ENCODE measurements around the gene CTRB2. TPM values are rescaled to one million over a fixed set of nuclear protein-coding genes. Genes with fewer than 3 reads are reported as not detected.

Gene CTRB2
- total and polyA plus RNA-seq, 2 of the 8 experiments (the other 6 are each of a cell fraction or from before 2014, with no cell fraction given): not detected

- TF ChIP-seq KDM4A (IDR thresholded peaks at IDR 0.05; ENCODE audit: low read depth, low read length, severe bottlenecking) (peak; percentile 58), SIRT6 (IDR thresholded peaks at IDR 0.05; ENCODE audit: low read length) (no peak)
- Histone ChIP-seq H4K8ac (ENCODE audit: extremely low read depth, insufficient read depth, low read length) (peak overlapping the region; percentile 7), H3K27ac (ENCODE audit: low read depth, low read length) (peak overlapping the region; percentile 49; the same call in 1 of the 2 replicates), H2BK15ac (ENCODE audit: low read length) (no peak overlapping the region), H3K9me3 (ENCODE audit: insufficient read depth in 2 of 2, low read depth in 1 of 2, low read length in 1 of 2) (no peaks in the 10 kb centered on the region), H3K4me1 (replicated peaks in 1 of 4; ENCODE audit: control insufficient read depth in 3 of 4, insufficient read depth in 4 of 4, low read length in 3 of 4) (peaks cover 13 to 73% (median 62%) of the 10 kb centered on the region in 4 experiments), H4K5ac (ENCODE audit: insufficient read length, low read depth, low read length) (no peak overlapping the region), H3K79me2 (ENCODE audit: control insufficient read depth in 1 of 2, insufficient read depth in 2 of 2, low read length in 2 of 2) (peaks cover 27 to 81% of the 10 kb centered on the region in 2 experiments), H2BK20ac (ENCODE audit: low read length) (no peak overlapping the region), H2AK5ac (ENCODE audit: low read depth, low read length) (no peak overlapping the region), H2BK120ac (replicated peaks; ENCODE audit: low read depth, low read length) (no peak overlapping the region), H2BK12ac (ENCODE audit: low read depth, low read length) (no peak overlapping the region), H3K23ac (ENCODE audit: insufficient read length) (no peak overlapping the region), H3K4me3 (ENCODE audit: extremely low read depth in 1 of 4, insufficient read depth in 2 of 4, low read depth in 3 of 4, low read length in 4 of 4) (peak overlapping the region; percentile 64 to 87 (median 68)), H3K56ac (replicated peaks; ENCODE audit: insufficient read length, low read depth, low read length) (peak overlapping the region; percentile 33), H3K36me3 (ENCODE audit: control insufficient read depth in 2 of 4, insufficient read depth in 4 of 4, low read length in 3 of 4) (no peaks in the 10 kb centered on the region), H3K27me3 (replicated peaks in 1 of 4; ENCODE audit: control insufficient read depth in 3 of 4, extremely low read depth in 1 of 4, insufficient read depth in 3 of 4, low read length in 3 of 4) (no peaks in the 10 kb centered on the region; a peak in 1 of 7 replicates), H4K91ac (replicated peaks; ENCODE audit: insufficient read length, low read length) (no peak overlapping the region), H3K79me1 (ENCODE audit: low read depth, low read length) (peaks cover 43% of the 10 kb centered on the region), H3K4ac (replicated peaks; ENCODE audit: insufficient read length, low read depth, low read length) (peak overlapping the region; percentile 75), H4K20me1 (replicated peaks in 1 of 2; ENCODE audit: control insufficient read depth in 1 of 2, insufficient read depth in 2 of 2, low read length in 2 of 2) (peaks cover 38 to 41% of the 10 kb centered on the region in 2 experiments), H3K14ac (ENCODE audit: insufficient read length) (no peak overlapping the region), H3K23me2 (ENCODE audit: low read depth, low read length) (peaks cover 14% of the 10 kb centered on the region; the same call in 1 of the 2 replicates), H2BK5ac (ENCODE audit: low read depth, low read length) (no peak overlapping the region), H3K9ac (replicated peaks in 1 of 4; ENCODE audit: extremely low read depth in 1 of 4, low read depth in 3 of 4, low read length in 3 of 4) (peak overlapping the region; percentile 59 to 91 (median 73); a peak in 6 of 7 replicates), H3K4me2 (ENCODE audit: insufficient read depth in 1 of 2, low read depth in 2 of 2, low read length in 2 of 2) (peak overlapping the region; percentile 76 to 96), H3K18ac (ENCODE audit: extremely low read depth, low read length) (peak overlapping the region; percentile 71), H2AFZ (ENCODE audit: low read length) (no peak overlapping the region)
- 2% methylated on average over 34 of the region's 59 CpGs; no CpG with 5 or more reads in 1 of the 2 experiments for WGBS, 2 experiments (ENCODE audit: extremely low coverage in 1 of 2, insufficient coverage in 1 of 2, insufficient read length in 1 of 2, insufficient replicate concordance in 2 of 2, low coverage in 1 of 2, low lambda C conversion rate in 2 of 2, missing lambda C conversion rate in 1 of 2)
- FAIRE-seq (no peak), DNase-seq (ENCODE audit: low read depth in 1 of 2, low spot score in 2 of 2) (no peak)
- ChIA-PET CTCF (ENCODE audit: partially characterized antibody) (interaction anchor here (1.0 to 15.7 kb wide), 7 partner anchors 15 to 134 kb away, joined by 3 to 236 read pairs (median 4); no protein-coding TSS in a partner anchor), POLR2A (ENCODE audit: partially characterized antibody) (interaction anchor here (0.9 to 16.2 kb wide), 8 partner anchors 14 to 317 kb away, joined by 3 to 375 read pairs (median 4); no protein-coding TSS in a partner anchor)
Measured at GRCh38 chr16:75250809-75251279, 43.9 kb upstream of the CTRB2 start.
